Stimulated activated CD8-positive, alpha-beta memory T cell treated with anti-CD3 and anti-CD28 coated beads, Interleukin-2, amount 100 ng/mL, for 1 hour (primary cell): ENCODE data around the gene TFPI.

Experiments
- DNase-seq, 2 donors: peaks; one replicate each; pipeline ENCODE4 v3.0.0-alpha.2; 2020; ENCODE audit warnings: low read depth in 2 of 2

Gene TFPI

DNA sequence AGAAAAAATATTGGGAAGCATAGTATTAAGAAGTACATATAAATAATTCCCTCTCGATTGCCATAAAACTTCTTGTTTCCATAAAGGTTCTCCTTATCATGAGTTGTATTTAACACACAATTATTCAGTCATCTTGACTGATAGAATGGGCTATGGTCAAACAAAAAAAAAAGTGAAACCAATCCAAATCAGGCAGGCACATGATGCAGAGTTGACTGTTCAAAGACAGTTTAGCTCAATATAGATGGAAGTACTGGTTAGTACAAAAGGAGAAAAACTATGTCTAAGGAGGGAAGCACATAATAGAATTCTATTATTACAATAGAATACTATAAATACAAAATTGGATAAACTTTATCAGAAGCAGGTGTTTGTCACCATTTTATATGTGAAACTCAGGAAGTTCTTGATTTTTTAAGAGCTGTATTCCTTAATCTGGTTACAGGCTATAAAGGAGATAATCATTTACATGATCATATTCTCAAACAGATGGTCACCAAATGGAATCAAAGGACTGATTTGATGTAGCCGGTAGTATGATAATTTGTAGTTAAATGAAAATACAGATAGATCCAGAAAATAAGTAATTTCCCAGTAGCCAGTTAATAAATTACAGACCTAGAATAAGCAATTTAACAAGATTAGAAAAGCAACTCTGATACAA lies 88.0 kb downstream of the TFPI start:
- DNase-seq, result no peak

DNA sequence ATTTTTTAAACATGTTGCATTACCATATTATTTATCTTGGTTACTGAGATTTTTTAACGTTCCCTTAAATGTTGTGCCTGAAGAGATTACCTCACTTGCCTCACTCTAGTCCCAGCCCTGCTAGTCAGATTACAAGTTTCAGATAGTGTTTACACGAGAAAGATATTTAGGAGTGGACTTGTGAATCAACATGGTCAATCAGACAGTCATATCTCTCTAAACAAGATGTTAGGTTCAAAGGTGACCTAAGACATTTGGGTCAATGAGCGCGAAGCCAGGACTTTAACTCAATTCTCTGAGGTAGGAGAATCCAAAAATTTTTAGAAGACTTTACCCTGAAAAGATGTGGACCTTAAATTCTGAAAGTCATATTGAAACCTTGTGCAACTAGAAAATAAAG lies 91.4 kb downstream of the TFPI start:
- DNase-seq, result no peak

DNA sequence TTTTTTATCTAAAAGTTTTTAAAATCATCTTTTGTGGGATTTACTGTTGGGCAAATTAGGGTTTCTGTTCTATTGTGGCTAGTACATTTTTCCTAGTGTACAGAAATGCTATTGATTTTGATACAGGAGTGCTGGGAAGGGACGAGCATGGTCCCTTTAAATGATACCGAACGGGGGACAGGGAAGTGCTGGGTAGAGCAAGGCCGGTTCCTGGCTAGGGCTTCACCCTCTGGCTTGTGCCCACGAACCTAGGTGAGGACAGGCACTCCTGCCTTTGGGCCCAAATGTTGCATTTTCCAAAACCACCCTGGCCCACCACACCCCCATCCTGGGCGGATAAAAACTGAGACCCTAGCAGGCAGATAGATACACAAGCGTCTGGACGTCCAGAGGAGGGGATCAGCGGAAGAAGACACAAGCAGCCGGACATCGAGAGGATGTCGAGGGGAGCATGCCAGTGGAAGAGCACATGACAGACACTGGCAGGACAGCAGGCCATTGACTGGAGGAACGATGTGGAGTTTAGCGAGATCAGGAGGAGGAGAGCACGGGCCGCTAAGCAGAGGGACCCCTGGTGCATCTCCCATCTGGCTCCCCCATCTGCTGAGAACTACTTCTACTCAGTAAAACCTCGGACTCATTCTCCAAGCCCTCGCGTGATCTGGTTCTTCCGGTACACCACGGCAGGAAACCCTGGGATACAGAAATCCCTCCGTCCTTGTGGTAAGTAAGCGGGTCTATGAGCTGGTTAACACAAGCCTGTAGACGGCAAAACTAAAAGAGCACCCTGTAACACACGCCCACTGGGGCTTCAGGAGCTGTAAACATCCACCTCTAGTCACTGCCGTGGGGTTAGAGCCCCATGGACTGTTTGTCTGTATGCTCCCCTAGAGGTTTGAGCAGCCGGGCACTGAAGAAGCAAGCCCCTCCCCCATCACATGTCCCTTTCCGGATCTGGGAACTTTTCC lies 92.7 kb downstream of the TFPI start:
- no peak for DNase-seq

DNA sequence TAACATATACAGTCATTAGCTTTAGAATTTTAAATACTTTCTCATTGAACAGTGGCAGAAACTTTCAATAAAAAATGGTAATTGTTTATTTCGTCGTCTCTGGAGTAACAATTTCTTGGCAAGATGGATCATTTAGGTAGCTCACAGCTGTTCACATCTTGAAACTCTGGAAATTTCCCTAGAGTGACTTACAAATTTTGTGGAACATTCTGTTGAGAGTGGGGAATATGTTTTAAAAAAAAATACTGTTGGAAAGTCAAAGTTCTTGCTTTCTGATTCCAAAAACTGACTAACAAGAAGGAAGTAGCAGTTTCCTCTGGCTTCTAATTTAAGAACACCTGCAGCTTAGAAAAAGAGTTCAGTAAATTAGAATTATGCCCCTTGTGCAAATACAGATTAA lies 95.0 kb downstream of the TFPI start:
- no peak for DNase-seq

DNA sequence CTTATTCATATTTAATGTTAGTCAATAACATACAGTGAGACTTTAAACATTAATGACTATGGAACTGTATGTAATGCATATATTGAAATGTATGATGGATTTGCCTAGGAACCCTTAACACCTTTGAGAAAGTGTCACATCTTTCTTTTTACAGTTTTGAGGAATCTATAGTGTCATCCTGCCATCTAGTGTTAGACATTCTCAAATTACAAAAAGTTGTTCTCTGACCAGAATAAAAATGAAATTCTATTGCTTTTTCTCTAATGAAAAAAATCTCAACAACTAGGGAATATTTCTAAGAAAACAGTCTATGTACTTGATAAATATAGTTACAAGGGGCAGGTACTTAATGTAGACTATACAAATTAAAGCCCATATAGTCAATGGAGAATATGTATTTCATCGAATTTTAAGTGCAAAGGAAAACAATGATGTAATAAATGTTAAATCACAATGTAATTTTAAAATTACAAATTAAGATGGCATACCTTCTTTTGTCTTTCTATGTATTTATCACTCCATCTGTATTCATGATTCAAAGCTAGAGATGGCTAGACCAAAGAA lies 101.1 kb downstream of the TFPI start:
- DNase-seq, result no peak

DNA sequence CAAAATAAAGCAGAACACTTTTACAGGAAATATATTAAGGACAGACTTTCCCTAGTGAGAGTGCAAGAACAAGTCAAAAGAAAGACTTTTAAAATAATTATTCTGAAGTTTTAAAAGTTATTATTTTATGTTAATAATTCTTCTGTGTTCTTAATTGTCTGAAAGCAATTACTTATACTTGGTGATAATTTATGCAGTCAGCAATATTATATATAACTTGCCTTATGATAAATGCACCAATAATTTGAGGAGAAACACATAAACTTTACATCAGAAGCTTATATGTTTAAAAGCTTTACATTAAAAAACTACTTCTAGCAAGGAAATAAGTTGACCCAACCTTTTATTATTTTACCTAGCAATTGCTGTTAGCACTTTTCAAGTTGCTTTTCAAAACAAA lies 102.7 kb downstream of the TFPI start:
- DNase-seq, result no peak

DNA sequence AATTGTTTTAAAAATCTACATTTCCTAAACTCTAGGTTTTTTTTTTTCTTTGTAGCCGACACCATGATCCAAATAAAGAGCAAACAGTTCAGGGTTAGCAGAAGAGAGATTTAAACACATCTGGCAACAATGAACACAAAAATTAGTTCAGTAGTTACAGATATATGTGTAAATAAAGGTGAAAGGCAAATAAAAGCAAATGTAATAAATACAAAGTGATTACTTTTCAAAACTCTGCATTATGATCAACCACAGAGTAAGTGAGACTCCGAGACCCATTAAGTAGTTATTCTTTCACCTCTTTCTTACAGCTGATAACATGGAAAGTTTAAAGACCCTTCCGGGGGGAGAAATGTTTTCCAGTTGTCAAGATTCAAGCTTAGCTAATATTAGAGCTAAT lies 106.9 kb downstream of the TFPI start:
- no peak for DNase-seq

DNA sequence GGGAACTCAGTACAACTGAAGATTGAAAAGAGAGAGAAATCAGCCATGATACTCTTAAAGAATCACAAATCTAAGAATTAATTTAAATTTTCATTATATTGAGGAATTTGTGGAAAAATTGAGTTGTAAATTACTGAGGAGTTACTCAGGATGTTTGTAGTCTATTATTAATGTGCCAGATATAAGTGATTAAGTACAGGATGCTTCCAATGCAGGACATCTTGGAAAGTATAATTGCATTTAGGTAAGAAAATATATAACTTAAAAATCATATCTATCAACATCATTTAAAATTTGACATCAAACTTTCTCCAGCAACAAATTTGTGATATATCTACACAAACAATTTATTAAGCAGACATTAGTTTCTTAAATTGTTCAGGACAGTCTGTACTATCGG lies 107.5 kb downstream of the TFPI start:
- DNase-seq, result no peak

DNA sequence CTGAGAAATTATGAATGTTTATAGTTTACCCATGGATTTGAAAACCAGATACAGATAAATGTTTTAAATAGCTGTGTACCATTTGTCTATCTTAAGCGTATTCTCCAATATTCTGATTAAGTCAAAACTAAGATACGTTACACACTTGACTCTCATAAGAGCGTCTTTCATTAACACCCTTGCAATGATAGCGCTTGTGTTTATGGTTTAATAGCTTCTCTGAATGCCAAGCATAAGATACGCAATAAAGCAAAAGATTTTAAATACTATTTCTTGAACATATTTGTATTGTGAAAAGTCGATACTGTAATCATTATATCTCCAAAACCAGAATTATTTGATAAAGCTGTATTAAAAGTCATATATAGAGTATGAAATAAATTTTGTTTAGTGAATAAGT lies 109.2 kb downstream of the TFPI start:
- no peak for DNase-seq

DNA sequence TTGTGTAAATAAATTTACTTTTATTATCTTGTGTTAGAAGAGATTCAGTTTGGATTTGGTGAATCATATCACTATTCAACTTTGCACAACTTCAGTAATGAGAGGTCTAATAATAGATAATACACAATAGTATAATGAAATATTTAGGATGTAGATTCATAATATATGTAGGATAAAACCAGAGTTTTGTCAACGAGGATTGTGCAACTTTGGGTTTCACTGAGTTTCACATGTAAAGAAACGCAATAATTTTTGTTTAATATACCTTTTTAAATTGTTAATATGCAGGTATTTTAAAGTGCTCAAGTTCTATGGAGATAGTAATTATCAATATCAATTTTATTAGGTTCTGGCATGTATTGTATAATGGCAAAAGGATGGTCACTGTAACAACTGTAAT lies 111.5 kb downstream of the TFPI start:
- DNase-seq, result no peak

DNA sequence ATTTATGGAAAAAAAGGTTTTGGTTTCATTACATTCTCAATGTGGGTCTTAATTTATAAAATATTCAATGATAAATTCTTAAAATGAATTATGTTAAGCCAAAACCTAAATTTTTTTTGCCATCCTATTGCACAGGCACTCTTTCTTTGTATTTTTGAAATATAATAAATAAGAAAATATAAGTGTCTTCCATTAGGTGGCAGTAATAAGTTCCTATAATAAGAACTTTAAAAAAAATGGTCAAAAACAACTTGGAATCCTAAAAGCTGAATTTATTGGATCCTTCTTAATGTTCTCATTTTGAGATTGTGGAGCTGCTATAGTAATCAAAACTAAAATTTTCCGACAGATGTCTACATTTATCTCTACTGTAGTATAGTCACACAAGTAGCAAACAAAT lies 111.9 kb downstream of the TFPI start:
- no peak for DNase-seq

DNA sequence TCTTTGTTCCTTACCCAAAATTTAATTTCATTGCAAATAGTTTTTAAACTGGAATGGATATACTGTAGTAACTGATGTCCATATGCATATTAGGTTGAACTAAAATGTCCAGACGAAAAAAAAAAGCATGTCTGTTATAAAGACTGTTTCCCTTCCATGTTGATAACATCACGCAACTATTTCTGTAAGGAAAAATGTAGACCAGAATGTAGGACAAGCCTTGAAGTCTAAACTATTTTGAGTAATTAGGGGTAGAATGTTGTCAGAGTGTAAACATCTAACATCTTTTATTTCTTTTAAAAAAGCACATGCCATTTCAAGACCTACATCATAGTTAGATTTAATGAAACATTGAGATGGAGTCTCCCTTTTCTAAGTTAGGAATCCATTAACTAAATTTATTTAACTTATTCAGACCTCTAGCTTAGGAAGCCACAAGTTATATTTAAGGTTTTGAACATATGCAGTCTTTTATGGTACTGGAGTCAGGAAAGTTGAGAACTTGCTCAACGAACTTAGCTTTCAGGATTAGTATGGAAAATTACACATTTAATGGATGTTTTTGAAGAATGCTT lies 114.0 kb downstream of the TFPI start:
- no peak for DNase-seq

DNA sequence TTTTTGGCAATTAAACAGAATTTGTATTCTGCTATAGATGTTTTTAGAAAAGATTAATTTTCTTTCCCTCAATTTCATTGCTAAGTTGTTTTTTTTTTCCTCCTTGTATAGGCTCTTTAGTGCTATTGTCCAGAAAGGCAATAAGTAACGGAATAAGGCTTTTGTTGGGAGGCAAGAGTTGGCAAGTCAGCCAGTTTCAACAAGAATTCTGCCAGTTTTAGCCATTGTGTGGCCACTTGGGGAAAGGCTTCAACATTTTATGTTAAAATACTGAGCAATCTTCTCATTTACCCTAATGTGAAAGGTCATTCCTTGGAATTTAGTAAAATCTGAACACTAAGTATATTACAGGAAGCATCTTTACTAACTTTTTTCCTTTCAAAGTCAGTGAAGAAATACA lies 115.8 kb downstream of the TFPI start:
- no peak for DNase-seq

DNA sequence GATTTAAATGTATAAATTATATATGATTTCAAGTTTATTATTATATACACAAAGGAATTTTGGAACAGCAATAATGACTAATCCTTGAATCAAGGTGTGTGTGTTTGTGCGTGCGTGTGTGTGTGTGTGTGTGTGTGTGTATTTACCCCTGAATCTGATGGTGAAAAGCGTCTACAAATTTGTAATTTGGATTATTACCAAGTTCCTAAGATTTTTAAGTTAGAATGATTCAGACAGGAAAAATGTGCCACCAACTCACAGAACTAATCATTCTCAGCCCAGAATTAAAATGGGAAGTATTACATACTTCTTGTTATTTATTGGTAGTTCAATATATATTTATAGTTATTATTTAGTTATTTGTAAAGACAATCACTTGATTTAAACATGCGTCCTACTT lies 118.5 kb downstream of the TFPI start:
- DNase-seq, result no peak

DNA sequence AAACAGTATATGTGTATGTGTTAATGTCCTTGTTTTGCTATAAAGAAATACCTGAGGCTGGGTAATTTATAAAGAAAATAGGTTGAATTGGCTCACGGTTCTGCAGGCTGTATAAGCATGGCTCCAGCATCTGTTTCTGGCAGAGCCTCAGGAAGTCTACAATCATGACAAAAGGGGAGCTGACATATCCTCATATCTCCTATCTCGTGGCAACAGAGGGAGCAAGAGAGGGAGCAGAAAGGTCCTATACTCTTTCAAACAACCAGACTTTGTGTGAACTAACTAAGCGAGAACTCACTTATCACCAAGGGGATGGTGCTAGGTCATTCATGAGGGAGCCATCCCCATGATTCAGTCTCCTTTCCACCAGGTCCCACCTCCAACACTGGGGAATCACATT lies 119.2 kb downstream of the TFPI start:
- no peak for DNase-seq

DNA sequence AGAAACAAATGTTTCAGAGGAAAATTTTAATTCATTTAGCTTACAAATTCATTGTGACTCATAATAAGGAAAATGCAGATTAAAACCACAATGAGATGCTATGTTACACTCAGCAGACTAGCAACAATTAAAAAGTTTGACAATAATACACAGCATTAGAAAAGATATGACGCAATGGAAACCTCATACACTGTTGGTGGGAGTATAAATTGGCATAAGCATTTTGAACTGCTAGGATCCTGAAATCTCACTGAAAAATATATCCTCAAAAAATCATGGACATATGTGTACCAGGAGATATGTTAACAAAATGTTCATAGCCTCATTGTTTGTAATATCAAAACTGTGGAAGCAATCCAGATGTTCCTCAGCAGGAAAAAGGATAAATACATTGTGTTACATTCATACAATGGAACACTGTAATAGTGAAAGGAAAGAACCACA lies 119.9 kb downstream of the TFPI start:
- DNase-seq, result no peak

DNA sequence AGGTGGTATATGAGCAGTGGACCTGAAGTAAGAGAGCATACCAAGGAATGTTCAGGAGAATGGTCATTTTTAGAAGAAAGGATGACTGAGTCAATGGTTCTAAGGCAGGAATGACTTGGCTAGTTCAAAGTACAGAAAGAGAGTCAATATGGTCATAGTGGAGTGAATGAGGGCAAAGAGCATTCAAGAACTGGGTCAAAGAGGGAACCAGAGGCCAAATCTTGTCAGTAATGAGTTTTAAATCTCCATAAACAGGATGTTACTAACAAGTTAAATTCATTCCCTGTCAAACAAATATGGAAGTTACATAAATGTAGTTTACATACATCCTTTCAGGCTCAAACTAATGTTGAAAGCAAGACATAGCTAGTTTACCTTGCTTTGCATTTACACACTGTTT lies 122.3 kb downstream of the TFPI start:
- no peak for DNase-seq

DNA sequence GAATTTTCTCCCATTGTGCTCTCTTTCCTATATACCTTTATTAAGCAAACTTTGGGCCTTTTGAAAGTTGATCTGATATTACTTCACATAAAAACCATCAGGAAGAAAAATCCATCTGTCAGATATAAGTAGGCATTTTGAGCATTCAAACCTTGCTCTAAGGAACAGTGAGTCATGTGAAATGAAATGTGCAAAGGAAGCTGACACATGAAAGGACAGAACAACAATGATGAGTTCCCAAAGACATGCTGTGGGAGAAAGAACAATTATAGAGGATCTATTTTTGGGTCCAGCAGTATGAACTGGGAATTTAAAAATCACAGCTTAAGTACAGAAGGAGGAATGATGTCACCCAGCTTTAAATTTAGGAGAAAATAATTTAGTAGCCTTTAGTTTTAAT lies 124.2 kb downstream of the TFPI start:
- no peak for DNase-seq

DNA sequence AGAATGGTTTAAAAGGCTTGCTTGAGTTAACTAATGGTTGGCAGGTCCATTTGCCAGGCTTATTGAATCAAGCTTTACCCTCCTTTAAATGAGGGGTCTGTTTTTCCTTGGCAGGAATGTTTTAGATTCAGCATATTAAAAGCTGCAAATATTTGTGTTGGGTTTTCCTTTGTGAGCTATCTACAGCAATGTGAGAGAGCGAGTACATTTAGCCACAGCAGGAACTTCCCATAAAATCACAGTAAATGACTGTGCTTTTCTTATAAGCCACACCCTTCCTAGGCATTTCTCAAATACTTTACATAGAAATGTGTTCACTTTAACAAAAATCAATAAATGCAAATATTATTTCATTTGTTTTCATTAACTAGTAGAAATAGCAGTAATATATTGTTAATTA lies 130.1 kb downstream of the TFPI start:
- no peak for DNase-seq

DNA sequence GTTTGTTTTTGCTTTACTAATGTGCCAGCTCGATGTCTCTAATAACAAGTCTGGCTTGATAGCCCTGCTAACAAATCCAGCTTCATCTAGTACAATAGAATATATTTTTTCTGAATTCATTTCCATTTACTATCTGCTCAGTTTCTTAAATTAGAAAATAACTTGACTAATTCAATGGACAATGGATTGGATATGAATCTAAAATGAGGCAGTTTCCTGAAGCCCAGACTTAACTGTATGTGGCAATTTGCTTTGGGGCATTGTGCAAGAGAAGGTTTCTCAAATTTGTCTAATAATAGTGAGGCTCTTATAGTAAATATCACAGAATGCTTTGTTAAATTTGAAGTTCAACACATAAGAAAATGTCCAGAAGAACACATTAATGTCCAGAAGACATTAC lies 132.0 kb downstream of the TFPI start:
- no peak for DNase-seq

DNA sequence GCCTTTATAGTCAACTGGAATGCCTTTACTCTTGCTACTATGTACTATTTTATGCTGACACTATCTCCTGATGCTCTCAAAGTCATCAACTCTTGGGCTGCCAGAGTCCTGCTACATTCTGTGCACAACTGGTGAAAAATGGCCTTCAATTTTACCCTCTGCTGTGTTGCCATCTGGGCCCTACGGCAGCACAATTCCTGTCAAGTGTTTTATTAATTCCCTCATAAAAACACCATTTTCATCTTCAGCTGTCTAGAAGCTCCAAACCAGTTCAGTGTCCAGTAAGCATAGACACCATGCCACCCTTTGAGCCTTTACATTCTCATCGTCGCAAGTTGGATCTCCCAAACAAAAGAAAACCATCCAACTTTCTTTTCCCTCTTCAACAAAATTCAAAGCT lies 132.7 kb downstream of the TFPI start:
- no peak for DNase-seq

DNA sequence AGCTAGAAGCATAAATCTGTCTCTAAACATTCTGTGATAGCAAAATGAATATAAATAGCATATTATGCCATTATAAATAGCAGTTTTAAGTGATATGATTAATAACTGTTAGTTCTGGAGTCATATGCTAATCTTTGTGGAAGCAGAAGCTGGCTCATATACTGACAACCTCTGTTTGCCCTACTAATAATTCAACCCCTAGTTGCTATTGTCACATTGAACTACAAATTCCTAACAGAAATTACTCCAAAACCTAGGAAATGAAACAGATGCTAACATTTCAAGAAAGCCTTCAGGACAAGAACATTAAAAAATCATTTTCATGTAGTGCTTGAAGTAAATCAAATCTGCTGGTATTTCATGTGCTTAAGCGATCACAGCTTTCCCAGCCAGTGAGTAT lies 134.4 kb downstream of the TFPI start:
- DNase-seq, result no peak

DNA sequence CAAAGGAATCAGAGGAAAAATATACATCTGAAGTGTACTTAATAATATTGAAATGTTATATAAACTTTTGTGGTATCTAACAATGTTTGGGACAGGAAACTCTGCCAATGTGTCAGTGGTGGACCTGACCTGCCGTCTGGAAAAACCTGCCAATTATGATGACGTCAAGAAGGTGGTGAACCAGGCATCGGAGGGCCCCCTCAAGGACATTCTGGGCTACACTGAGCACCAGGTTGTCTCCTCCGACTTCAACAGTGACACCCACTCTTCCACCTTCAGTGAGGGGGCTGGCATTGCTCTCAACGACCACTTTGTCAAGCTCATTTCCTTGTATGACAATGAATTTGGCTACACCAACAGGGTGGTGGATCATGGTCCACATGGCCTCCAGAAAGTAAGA lies 138.8 kb downstream of the TFPI start:
- DNase-seq, result no peak
